GM18867 (cell line): ENCODE results near the gene NOL9.
"Not testable (repeated sequence)": the region's sequence is repeated elsewhere in the genome, so short reads cannot be mapped to it uniquely, and the experiment has no call there.

ENCODE experiments used
- ATAC-seq: cut with Tn5 transposase; IDR thresholded peaks from one replicate; pipeline ENCODE4 v1.9.1; 2021; ENCODE audit warnings: mild to moderate bottlenecking, moderate library complexity; ENCODE audit not compliant: unreplicated experiment

Gene NOL9

GRCh38 chr1:6574025-6574620 lies 19.8 kb upstream of the NOL9 start:
- ATAC-seq: no peak

GRCh38 chr1:6572653-6573383 lies 18.5 kb upstream of the NOL9 start:
- no peak for ATAC-seq

GRCh38 chr1:6570987-6571386 lies 16.7 kb upstream of the NOL9 start:
- no peak for ATAC-seq

DNA sequence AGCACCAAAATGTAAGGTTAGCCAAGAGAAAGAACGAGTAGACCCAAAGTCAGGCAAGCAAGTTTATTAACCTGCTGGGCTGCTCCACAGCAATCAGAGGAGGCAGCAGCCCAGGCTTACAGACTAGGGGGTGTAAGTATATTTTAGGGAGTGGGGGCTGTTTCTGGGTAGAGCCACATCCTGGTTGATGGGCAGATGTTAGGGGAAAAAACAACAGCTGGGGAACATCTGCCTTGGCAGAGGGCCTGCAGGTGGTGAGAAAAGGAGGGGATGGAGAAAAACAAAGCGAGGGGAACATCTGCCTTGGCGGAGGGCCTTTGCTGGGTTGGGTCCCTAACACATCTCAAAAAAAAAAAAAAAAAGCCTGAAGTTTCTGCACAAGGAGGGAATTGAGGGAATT lies 15.8 kb upstream of the NOL9 start:
- ATAC-seq: no peak

GRCh38 chr1:6569033-6569432 lies 14.7 kb upstream of the NOL9 start:
- no peak for ATAC-seq

DNA sequence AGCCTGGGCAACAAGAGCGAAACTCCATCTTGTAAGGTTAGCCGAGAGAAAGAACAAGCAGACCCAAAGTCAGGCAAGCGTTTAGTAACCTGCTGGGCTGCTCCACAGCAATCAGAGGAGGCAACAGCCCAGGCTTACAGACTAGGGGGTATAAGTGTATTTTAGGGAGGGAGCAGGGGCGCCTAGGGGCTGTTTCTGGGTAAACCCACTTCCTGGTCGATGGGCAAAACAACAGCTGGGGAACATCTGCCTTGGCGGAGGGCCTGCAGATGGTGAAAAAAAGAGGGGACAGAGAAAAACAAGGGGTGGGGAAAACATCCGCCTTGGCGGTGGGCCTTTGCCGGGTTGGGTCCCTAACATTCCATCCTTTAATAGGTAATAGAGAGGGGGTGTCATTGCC lies 6.0 kb upstream of the NOL9 start:
- ATAC-seq: no peak

DNA sequence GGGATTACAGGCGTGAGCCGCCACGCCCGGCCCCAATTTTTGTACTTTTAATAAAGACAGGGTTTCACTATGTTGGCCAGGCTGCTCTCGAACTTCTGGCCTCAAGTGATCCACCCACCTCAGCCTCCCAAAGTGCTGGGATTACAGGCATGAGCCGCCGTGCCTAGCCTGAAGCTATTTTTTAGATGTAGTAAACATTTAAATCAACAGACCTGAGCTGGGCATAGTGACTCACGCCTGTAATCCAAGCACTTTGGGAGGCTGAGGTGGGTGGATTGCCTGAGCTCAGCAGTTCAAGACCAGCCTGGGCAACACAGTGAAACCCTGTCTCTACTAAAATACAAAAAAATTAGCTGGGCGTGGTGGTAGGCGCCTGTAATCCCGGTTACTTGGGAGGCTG lies 4.8 kb upstream of the NOL9 start:
- not testable (repeated sequence) for ATAC-seq

GRCh38 chr1:6557597-6557996 lies 3.3 kb upstream of the NOL9 start:
- ATAC-seq: no peak

GRCh38 chr1:6554907-6555778 lies 830 bp upstream of the NOL9 start, which contains the start of gene TAS1R1:
Gene TAS1R1 (plus strand): TSS chr1:6555307. CDS start chr1:6555374, 67 bp downstream.
- no peak for ATAC-seq

GRCh38 chr1:6547301-6547700 lies 7.0 kb downstream of the NOL9 start:
- ATAC-seq: no peak

DNA sequence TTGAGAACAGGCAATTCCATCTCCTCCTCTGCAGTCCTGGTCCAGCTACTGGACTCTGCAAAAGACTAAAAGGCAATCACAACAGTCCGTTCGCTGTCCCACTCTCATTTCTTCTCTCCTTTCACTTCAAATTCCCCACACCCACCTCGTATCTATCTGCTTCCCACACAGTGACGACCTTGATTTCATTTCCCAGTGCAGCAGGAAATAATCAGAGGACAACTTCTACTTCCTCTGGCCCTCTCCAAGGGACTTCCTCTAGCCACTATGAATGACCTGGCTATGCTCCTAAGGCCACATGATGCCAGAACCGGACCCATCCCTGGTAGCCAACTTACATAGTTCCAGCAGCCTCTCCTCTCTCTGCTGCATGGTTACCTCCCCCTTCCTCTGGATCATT lies 8.0 kb downstream of the NOL9 start:
- ATAC-seq: no peak

- ATAC-seq: no peak
Measured at GRCh38 chr1:6545276-6546112, 8.8 kb downstream of the NOL9 start.

GRCh38 chr1:6544831-6545230 lies 9.5 kb downstream of the NOL9 start:
- no peak for ATAC-seq

GRCh38 chr1:6538956-6539355 lies 15.4 kb downstream of the NOL9 start:
- no peak for ATAC-seq

- no peak for ATAC-seq
Measured at GRCh38 chr1:6536291-6536690, 18.0 kb downstream of the NOL9 start.

DNA sequence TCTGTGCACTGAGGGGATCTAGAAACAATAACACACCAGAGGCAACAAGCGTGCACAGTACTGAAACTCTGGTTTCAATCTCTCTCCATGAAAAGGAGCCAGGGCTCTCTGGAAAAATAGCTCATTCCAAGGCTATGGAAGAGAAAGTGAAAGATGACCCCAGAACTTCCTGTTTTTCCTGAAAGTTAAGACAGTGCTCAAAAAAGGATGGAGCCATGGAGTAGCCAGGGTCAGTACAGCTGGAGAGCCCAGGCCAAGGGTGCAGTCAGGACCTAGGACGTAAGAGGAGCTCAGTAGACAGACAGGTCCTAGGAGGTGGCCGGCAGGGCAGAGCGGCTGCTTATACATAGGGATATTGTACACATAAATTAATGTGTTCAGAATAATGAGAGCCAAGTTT lies 19.1 kb downstream of the NOL9 start:
- ATAC-seq: no peak

DNA sequence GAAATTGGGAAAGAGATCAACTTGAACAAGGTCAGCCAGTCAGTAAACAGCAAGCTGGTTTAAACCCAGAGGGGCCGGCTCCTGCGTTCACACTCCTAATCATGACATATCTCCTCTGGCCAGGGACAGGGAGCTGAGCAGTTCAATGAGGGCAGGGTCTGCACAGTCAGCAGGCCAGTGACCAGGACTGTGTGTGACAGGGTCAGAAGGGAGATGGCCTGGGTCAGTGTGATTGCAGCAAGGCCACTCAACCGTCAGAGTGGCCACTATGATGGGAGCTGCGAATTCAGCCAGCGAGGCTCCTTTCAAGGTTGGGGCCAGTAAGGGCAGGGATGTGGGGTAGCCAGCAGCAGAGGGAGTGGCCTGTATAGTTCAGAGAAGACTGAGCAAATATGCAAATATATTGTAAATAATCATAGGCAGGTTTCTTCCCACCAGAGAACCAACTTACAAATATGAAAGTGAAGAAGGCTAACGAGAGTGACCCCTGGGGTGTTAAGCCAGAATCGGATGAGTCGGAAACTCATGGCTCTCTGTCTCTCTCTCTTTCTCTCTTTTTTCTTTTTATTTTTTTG lies 20.0 kb downstream of the NOL9 start:
- no peak for ATAC-seq

- ATAC-seq: no peak
Measured at GRCh38 chr1:6531996-6532395, 22.3 kb downstream of the NOL9 start.

DNA sequence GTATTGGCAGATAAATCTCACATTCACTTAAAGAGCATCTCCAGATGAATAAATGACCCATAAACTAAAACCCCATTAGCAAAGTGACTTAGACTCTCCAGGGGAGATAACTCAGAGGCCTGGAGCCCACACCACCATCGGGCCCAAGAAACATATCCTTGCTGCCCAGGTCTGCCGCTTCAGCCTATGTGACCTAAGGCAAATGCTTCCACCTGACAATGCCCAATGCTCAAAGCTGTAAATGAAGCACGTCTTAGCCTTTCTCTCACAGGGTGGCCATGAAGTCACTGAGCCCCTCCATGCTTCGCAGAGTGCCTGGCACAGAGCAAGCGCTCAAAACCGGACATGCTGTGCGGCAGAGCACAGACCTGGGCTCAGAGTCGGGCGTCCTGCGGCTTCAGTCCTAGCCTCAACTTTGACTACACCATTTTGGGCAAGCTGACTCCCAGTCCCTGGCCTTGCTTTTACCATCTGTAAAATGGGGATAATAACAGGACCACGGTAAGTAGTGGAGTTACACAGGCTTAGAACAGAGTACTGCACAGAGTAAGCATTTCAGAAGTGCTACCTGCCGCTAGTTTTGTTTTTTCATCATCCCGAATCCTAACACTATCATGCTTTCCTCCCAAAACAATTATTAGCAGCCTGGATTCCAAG lies 23.7 kb downstream of the NOL9 start:
- no peak for ATAC-seq

GRCh38 chr1:6528492-6528891 lies 25.8 kb downstream of the NOL9 start:
- no peak for ATAC-seq
